HTR-8/SVneo (cell line): ENCODE measurements around the gene NR2C2.

ENCODE experiments used
- DNase-seq: peaks from one replicate; pipeline ENCODE4 v3.0.0; 2011; ENCODE audit warnings: low spot score, mixed read lengths; ENCODE audit not compliant: insufficient read length
- FAIRE-seq: peaks from 2 replicates; lab custom pipeline; 2011; peaks lifted over from hg19 to GRCh38; lab: Jason Lieb, UNC

NR2C2 gene

DNA sequence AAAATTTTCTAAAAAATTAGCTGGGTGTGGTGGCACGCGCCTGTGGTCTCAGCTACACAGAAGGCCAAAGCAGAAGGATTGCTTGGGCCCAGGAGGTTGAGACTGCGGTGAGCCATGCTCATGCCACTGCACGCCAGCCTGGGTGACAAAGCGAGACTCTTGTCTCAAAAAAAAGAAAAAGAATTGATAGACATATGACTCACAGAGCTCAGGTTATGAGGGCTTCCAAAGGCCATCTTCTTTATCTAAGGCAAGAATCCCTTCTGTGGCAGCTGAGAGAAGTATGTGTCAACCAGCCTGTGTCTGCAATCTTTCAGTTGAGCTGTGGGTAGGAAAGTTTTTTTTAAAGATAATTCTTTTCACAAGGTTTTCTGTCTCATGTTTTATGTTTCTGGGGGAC lies 63.8 kb downstream of the NR2C2 start:
- no peak for DNase-seq
- no peak for FAIRE-seq

DNA sequence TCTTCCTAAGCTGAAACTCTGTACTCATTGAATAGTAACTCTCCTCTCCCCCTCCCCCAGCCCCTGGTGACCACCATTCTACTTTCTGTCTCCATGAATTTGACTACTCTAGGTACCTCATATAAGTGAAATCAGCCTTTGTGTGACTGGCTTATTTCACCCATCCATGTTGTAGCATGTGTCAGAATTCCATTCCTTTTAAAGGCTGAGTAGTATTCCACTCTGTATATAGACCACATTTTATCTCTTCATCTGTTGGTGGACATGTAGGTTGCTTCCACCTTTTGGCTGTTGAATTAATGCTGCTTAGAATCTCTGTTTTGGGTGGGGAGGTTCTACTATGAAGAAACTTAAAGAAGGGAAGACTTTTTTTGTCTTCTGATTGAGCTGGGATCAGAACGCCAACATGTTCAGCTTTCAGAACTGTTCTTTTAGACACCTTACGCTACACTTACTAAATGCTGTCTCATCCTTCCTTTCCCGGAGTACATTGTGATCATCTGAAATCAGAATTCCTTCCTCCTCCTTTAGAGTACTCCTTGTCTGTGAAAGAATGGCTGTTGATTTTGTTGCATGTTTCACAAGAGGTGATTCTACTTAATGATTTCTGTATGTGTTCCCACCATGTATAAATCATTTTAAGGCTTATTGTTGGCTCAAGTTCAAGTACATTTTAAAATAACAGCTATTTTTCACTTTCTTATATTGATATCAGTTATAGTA lies 67.4 kb downstream of the NR2C2 start:
- DNase-seq (no peak), FAIRE-seq (no peak)

DNA sequence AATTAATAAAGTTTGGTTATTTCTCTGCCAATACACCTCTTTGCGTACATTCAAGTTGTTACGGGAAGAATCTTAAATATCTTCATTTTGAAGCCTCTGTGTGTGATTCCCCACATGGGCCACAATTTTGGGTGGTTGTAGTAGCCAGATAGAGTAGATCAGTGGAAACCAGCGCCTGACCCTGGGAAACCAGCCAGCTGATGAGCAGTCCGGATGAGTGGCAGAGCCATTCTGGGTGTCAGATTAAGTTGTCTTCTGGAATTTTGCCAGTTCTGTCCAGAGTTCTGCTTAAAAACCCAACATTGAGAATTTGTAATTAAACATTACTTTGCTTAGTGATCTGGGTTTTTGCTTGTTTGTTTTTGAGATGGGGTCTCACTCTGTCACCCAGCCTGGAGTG lies 68.1 kb downstream of the NR2C2 start:
- DNase-seq (no peak), FAIRE-seq (no peak)

DNA sequence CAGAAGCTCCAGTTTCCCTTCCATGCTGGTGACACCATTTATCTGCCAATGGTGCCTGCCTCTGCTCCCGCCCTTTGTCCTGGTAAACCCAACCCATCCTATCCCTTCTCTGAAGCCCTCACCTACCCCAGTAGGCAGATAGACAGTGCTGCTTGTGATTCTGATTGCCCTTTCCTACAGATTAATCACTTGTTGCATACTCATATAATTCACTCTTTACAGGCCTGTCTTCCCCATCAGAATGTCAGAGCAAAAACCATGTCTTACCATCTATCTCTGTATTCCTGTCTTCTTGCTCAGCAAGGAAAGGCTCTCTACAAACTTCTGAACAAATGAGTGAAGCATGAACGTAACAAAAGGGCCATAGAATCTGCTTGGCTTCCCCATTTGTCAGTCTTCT lies 69.8 kb downstream of the NR2C2 start:
- DNase-seq (no peak), FAIRE-seq (no peak)

DNA sequence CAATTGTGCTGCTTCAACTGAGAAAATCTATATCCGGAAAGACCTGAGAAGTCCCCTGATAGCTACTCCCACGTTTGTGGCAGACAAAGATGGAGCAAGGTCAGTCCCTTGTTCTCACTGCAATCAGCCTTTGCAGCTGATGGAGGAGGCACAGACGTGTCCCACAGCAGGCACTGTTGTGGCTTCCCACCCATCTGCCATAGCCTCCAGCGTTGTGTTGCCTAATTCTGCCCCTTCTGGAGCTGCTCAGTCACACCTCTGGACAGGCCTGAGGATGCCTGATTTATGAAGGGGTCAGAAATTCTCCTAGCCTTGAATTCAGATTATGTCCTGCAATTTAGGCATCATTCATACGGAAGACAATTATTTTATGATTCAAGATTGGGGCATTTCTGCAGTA lies 75.9 kb downstream of the NR2C2 start:
- DNase-seq, result no peak
- no peak for FAIRE-seq

DNA sequence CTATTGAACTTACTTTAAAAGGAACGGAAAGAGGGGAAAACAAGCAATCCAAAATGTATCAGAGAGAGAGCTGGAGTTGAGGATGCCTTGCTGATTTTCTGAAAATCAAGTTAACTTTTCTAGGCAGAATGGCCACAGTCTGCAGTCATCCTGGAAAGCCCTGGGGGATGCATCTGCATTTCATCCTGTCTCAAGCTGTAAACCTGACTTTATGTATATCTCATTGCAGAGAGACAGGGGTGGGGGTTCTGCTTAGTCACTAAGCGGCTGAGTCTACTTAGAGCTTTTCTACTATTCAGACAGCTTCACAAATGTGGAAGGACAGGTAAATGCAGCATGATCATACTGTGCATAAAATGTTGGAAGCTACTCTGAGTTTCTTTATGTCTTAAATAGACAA lies 76.3 kb downstream of the NR2C2 start:
- DNase-seq, result no peak
- FAIRE-seq, result no peak

DNA sequence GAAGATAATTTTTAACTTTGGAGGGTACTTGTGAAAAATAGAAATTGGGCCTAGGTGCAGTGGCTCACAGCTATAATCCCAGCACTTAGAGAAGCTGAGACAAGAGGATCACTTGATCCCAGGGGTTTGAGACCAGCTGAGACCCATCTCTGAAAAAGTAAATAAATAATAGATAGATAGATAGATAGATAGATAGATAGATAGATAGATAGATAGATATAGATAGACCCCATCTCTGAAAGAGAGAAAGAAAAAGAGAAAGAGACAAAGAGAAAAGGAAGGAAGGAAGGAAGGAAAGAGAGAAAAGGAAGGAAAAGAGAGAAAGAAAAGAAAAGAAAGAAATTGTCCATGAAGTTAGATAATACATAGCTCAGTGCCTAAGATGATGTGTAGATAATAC lies 82.2 kb downstream of the NR2C2 start:
- no peak for FAIRE-seq
- no peak for DNase-seq

DNA sequence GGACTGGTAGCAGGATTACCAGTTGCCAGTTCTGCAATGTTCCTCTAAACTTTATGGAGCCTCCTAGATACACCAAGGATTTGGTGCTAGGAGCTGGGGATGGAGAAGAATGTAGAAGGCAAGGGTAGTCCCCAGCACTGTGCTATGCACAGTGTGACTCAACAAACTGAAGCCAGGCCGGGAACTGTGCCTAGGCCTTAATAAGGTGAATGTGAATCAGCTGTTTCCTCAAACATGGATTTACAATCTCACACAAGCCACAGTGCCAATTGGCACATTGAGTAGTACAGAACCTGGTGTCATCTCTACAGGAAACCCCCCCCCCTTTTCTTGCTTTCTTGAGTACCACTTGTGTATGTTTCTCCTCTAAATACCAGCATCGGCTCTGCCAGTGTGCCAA lies 85.3 kb downstream of the NR2C2 start:
- DNase-seq, result no peak
- FAIRE-seq, result no peak

DNA sequence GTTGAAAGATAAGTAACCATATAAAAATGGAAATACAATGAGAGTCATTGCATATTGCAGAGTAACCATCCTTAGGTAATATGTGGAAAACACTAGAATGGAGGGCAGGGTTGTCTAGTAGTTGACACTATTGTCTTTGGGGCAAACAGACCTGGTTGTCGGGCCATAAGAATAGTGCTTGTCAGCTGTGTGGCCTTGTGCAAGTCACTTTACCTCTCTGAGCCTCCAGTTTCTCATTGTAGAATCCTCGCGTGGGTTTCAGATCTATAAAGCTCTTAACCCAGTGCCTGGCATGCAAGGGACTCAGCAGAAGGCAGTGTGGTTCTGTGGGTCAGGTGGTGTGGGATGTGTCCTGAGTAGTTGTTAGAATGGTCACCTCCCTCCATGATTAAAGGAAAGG lies 85.7 kb downstream of the NR2C2 start:
- no peak for FAIRE-seq

DNA sequence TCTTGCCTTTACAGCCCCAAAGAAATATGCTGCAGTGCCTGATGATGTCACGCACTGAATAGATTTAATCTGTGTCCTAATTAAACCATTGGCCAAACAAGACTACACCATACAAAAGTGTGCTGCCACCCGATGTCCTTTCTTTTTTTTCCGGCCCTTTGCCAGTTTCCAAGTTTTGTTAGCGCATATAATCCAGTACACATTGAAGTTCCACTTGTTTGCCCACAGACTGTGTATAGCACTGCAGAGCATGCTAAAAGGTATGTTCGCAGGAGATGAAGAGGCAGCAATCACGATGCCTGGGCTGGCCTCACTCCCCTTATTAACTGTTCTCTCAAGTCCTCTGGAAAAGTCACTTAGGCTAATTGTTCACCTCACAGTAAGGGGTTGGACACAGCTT lies 90.9 kb downstream of the NR2C2 start:
- DNase-seq (no peak), FAIRE-seq (no peak)

More for the DNA sequence above, 85.7 kb downstream of the NR2C2 start:
- DNase-seq, result no peak

DNA sequence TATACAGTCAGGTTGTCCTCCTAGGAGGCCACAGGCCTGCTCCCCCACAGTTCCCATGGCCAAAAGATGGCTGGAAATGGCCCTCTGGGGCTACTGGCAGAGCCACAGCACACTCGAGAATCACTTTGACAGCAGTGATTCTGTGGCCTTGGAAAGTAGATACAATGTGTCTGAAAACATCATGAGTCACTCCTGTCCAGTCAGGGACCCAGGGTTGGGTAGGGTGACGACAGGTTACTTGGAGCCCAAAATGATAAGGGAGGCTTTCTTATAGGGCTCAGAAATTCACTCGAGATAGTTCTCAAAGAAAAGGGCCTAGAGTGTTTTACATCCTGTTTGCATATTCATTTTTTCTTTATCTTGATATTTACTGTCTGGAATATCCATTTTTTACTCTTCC lies 93.5 kb downstream of the NR2C2 start:
- FAIRE-seq (no peak), DNase-seq (no peak)

DNA sequence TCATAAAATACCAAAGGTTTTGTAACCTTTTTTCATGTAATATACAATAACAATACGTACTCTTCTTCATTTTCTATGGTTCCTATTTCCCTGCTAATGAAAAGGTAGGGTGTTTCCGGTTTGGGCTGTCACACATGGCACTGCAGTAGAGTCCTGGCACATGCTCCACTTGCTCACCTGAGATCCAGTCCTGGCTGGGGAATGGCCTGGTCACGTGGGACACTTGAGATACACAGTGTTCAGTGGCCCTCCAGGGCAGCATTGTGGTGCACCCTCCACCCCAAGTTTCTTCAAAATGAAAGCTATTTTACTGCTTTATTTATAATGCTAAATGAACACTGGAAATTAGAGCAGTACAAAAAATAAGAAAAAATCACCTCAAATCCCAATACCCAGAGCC lies 94.6 kb downstream of the NR2C2 start:
- FAIRE-seq, result no peak

DNA sequence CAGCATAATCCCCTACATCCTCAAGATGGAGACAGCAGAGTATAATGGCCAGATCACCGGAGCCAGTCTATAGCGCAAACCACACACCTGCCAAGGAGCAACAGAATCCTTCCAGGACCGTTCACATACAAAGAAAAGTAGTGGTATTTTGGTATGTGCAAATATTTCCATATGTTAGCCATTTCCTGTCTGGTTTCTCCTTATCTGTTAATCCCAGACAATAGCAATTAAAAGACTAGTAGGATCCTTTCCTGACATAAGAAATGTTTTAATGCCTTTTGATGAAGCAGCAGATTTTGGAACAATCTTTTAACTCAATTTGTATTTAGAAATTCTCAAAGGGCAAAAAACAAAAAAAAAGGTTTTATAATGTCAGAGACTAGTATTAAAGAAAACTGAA lies 95.6 kb downstream of the NR2C2 start:
- no peak for FAIRE-seq

More for the DNA sequence above, 94.6 kb downstream of the NR2C2 start:
- no peak for DNase-seq

DNA sequence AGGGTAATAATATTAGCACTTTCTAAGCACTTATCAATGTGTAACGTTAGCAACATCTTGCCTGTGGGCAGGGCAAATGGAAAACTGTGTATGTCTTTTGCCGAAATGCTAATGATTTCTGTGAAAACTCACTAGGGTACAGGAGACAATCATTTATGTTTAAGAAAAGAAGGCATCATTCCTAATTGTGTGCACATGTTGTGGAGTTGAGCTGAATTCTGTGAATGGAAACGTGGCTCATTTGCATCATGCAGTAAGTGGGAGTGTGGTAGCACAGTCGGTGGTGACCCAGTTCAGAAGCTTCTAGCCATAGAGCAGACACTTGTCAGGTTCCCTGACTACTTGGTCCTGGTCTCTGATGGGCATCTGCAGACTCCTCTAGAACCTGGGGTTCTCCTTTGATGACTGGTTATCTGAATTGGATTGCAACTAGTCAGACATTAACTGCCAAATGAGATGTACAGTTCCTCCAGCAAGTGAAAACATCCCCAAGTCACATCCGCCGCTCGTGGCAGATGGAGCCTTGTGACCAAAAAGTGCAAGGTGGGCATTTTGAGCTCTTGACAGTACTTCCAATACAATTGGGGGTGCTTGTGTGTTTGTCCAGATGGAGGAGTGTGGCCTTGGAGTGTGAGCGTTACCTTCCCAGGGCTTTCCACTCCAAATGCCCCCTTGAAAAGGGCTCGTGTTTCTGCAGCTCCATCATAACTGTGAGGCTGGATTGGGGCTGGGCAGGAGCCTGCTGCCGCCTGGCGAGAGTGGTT lies 96.2 kb downstream of the NR2C2 start:
- FAIRE-seq (no peak), DNase-seq (no peak)

More for the DNA sequence above, 95.6 kb downstream of the NR2C2 start:
- DNase-seq, result no peak

DNA sequence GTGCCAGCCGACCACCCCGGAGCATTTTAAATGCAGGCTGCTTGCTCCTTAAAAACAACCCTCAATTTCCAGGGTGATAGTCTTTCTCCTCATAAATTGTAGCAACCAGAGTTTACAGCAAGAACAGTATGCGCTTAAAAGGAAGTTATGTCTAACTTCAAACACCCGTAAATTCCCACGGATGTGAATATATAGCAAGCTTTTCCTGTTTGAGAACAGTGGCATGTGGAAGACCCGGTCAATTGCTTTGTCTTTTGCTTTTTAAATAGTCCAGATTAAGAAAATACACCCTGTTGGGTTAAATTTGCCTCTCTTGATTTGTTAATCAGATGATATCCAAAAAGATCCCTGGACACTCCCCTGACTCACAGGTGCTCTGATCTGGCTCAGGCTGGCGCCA lies 96.9 kb downstream of the NR2C2 start:
- FAIRE-seq, result no peak
- DNase-seq, result no peak

DNA sequence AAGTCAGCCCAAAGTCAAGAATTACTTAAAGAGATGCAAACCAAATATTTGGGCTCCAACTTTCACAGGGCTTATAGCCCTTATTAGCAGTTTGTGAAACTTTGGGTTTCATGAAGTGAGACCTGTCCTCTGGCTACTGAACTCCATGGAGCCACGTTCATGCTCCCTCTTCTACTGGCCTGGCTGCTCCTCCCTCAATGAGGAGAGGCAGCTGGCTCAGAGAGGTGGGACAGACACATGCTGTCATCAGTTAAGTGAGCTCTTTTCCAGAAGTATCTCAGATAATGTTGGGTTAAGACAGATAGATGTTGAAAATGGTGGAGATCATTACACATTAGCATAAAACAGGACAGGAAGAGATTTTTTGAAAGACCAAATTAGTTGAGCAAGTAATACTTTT lies 98.3 kb downstream of the NR2C2 start:
- FAIRE-seq, result no peak

DNA sequence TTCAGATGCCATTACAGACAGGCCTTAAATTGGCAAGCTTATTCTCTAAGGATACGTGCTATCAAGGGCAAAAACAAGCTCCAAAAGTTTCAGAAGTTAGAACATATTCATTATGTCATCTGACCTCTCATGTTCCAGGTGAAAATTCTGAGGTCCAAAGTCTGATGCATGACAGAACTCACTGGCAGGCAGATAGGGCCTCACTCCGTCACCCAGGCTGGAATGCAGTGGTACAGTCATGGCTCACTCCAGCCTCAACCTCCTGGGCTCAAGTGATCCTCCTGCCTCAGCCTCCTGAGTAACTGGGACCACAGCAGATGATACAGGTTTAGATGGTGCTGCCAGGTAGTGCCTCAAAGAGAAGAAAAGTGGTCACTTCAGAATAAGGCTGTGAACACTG lies 102.2 kb downstream of the NR2C2 start:
- DNase-seq (no peak), FAIRE-seq (no peak)

More for the DNA sequence above, 98.3 kb downstream of the NR2C2 start:
- no peak for DNase-seq

DNA sequence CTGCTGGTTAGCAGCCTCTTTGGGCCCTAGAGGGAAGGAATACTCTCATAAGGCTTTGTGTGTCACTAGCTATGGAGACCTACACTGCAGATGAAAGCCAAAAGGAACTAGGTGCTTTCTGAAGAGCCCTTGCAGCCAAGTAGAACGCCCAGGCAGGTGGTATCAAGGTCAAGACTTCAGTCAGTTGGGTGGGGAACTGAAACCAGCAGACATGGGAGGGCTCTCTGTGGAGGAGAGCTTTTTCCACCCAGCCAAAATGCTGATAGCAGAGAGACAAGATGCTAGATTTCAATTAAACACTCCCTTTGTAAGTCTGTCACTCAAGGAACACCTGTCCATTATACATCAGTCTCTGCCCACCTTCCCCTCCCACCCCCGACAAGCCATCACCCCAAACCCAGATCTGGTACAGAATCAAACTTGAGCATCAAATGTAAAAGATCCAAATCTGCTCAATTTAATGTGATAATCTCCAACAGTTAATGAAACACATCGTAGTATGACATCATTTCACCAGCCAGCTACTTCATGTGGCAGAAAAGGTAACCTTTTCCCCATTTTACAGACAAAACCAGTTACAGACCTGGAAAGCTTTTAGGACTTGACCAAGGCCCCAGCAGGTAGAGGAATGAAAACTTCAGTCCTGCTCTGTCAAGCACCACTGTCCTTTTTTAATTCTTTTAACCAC lies 103.2 kb downstream of the NR2C2 start:
- FAIRE-seq, result no peak
- DNase-seq, result no peak

DNA sequence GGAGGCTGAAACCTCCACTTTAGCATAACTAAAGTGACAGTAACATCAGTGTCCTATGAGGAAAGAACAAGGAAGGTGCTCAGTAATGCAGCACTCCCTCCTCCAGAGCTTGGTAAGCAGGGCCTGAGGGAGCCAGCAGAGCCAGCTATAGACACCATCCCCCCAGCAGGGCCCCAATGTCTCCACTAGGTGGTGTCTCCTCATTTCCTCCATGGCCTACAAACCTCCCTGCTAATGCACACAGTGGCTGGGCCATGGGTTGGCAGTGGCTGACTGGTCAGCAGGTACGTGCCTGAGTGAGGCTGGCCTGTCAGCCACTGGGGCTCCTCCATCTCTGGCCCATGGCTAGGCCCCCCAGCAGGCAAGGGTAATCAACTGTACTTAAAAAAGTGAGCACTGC lies 104.1 kb downstream of the NR2C2 start:
- DNase-seq (peak; percentile 60), FAIRE-seq (no peak)

DNA sequence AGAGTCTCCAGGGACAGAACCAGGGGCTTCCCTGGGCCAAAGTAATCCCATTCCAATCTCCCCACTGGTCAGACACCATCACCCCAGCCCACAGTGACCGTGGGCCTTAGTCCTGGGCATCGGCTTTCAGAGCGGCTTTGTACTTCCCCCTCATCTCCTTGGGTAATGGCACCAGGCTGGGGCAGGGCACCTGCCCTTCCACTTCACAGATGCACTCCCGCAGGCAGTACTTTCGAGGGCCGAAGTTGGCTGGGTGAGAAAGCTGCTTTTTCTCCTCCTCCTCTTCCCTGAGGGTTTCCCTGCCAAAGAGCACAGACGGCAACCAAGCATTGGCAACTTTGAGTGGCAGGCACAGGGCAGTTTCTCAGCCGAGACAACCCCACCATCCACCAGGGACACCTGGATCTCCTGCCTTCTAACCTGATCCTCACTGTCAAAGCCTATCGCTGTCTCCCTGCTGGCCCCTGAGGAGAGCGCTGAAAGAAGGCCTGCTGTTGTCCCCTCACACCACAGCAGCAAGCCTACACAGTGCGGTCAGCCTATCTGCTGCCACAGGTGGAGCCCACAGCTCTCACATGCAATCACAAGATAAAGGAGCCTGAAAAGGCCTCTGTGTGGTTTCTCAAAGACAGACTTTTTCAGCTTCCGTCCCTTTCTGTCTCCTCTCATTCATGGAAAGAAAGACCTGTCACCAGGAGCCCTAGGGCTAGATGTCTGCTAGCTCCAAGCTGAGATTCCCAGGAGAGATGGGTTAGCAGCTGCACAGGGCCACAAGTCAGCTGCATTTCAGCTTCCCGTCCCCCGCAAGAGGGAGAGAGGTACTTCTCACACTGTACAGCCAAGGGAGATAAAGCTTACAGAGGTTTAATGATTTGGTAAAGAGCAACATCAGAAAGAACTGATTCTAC lies 105.2 kb downstream of the NR2C2 start:
- no peak for FAIRE-seq

More for the DNA sequence above, 105.2 kb downstream of the NR2C2 start:
- DNase-seq, result no peak
